GM18867 (cell line): ENCODE measurements around the gene MORC3.

Source experiments
- ATAC-seq: cut with Tn5 transposase; IDR thresholded peaks from one replicate; pipeline ENCODE4 v1.9.1; 2021; ENCODE audit warnings: mild to moderate bottlenecking, moderate library complexity; ENCODE audit not compliant: unreplicated experiment

The MORC3 gene

GRCh38 chr21:36419996-36420395 lies 100.0 kb downstream of the MORC3 start:
- no peak for ATAC-seq

- no peak for ATAC-seq
These were observed 100.8 kb downstream of the MORC3 start for GRCh38 chr21:36420571-36421339.

GRCh38 chr21:36422279-36423098 lies 102.5 kb downstream of the MORC3 start:
- no peak for ATAC-seq

- no peak for ATAC-seq
These were observed 103.9 kb downstream of the MORC3 start for GRCh38 chr21:36423771-36424433.

GRCh38 chr21:36424592-36424991 lies 104.6 kb downstream of the MORC3 start:
- no peak for ATAC-seq

GRCh38 chr21:36425286-36425685 lies 105.3 kb downstream of the MORC3 start:
- no peak for ATAC-seq
